Measurements from ENCODE around the gene PSD. TPM values are rescaled to one million over a fixed set of nuclear protein-coding genes. Genes with fewer than 3 reads are reported as not detected.

The PSD gene
- total and polyA plus RNA-seq, 3 donors from 2014 or later: 17.7 to 22.7 (median 22.0) TPM

- no peak for DNase-seq
- WGBS, 2 donors: 92 to 94% methylated on average over 8 of the region's 8 CpGs
- intact Hi-C loops (cut with DNase I; ENCODE audit: low total_unique reads): no loop called here
- H3K36me3 ChIP-seq (ENCODE audit: low read depth, missing control alignments): no peaks in the 10 kb centered on the region
- H3K4me3 ChIP-seq: no peak overlapping the region
- H3K4me1 ChIP-seq: peaks cover 14% of the 10 kb centered on the region
- no peaks in the 10 kb centered on the region for H3K27me3 ChIP-seq
- H3K9me3 ChIP-seq: no peaks in the 10 kb centered on the region
- no peak overlapping the region for H3K27ac ChIP-seq
- TF ChIP-seq POLR2A (IDR thresholded peaks at IDR 0.05) (no peak), CTCF (IDR thresholded peaks at IDR 0.05) (no peak)
These were observed 17.3 kb downstream of the PSD start for GRCh38 chr10:102401342-102401654.

- H3K4me1 ChIP-seq: peaks cover 18% of the 10 kb centered on the region
- H3K27ac ChIP-seq: no peak overlapping the region
- no peak overlapping the region for H3K4me3 ChIP-seq
- no peak for DNase-seq
- H3K36me3 ChIP-seq (ENCODE audit: low read depth, missing control alignments): no peaks in the 10 kb centered on the region
- H3K9me3 ChIP-seq: no peaks in the 10 kb centered on the region
- 86 to 89% methylated on average over 19 to 22 of the region's 22 CpGs for WGBS, 2 donors
- intact Hi-C loops (cut with DNase I; ENCODE audit: low total_unique reads): no loop called here
- H3K27me3 ChIP-seq: no peaks in the 10 kb centered on the region
- TF ChIP-seq CTCF (IDR thresholded peaks at IDR 0.05): no peak
- TF ChIP-seq POLR2A (IDR thresholded peaks at IDR 0.05): no peak
These were observed 17.8 kb downstream of the PSD start for GRCh38 chr10:102400598-102401341.

- intact Hi-C loops (cut with DNase I; ENCODE audit: low total_unique reads): no loop called here
- 76% methylated on average over 9 of the region's 17 CpGs; no CpG with 5 or more reads in 1 of the 2 donors for WGBS, 2 donors
- no peaks in the 10 kb centered on the region for H3K9me3 ChIP-seq
- H3K27me3 ChIP-seq: no peaks in the 10 kb centered on the region
- H3K36me3 ChIP-seq (ENCODE audit: low read depth, missing control alignments): no peaks in the 10 kb centered on the region
- H3K27ac ChIP-seq: no peak overlapping the region
- TF ChIP-seq CTCF (IDR thresholded peaks at IDR 0.05) (no peak), POLR2A (IDR thresholded peaks at IDR 0.05) (no peak)
- H3K4me3 ChIP-seq: peak overlapping the region in 1 of 2 donors; percentile 76
- H3K4me1 ChIP-seq: peaks cover 18% of the 10 kb centered on the region
- no peak for DNase-seq
These were observed 18.5 kb downstream of the PSD start for GRCh38 chr10:102400076-102400475.

GRCh38 chr10:102399217-102400021, 19.2 kb downstream of the PSD start:
- TF ChIP-seq POLR2A (IDR thresholded peaks at IDR 0.05): no peak
- peak; percentile 88 to 98 (median 95) for TF ChIP-seq CTCF (IDR thresholded peaks at IDR 0.05)
- WGBS, 2 donors: 3% methylated on average over 55 of the region's 72 CpGs; no CpG with 5 or more reads in 1 of the 2 donors

More at GRCh38 chr10:102399217-102400021, 19.2 kb downstream of the PSD start:
- intact Hi-C loops (cut with DNase I; ENCODE audit: low total_unique reads): no loop called here
- no peaks in the 10 kb centered on the region for H3K27me3 ChIP-seq
- DNase-seq: peak; percentile 94
- H3K4me1 ChIP-seq: peaks cover 18% of the 10 kb centered on the region
- no peaks in the 10 kb centered on the region for H3K9me3 ChIP-seq
- H3K27ac ChIP-seq: peak overlapping the region; percentile 84 to 86
- H3K36me3 ChIP-seq (ENCODE audit: low read depth, missing control alignments): no peaks in the 10 kb centered on the region
- peak overlapping the region; percentile 60 to 76 for H3K4me3 ChIP-seq
